SU-DHL-6 (cell line): Measurements from ENCODE around the gene SLC22A14.

ENCODE experiments used
- CTCF ChIP-seq: fragments of 200-600 bp; sonication (generic); IDR thresholded peaks from one replicate; pipeline ENCODE4 v1.5.1; 2017; ENCODE audit warnings: antibody characterized with exemption, mild to moderate bottlenecking, low read length, moderate library complexity; ENCODE audit not compliant: insufficient read depth, poor library complexity, severe bottlenecking
- EZH2phosphoT487 ChIP-seq: fragments of 200-600 bp; sonication (generic), shearing (Covaris generic); conservative IDR thresholded peaks from 2 replicates; pipeline ENCODE4 v1.6.1; 2018; ENCODE audit warnings: mild to moderate bottlenecking, antibody characterized with exemption, low read length, moderate library complexity, mixed read lengths

- TF ChIP-seq CTCF = no peak
- TF ChIP-seq EZH2phosphoT487 = no peak
Observed at GRCh38 chr3:38353151-38353550, 71.1 kb downstream of the SLC22A14 start.
